ENCODE measurements around the gene MYF5.

DNA sequence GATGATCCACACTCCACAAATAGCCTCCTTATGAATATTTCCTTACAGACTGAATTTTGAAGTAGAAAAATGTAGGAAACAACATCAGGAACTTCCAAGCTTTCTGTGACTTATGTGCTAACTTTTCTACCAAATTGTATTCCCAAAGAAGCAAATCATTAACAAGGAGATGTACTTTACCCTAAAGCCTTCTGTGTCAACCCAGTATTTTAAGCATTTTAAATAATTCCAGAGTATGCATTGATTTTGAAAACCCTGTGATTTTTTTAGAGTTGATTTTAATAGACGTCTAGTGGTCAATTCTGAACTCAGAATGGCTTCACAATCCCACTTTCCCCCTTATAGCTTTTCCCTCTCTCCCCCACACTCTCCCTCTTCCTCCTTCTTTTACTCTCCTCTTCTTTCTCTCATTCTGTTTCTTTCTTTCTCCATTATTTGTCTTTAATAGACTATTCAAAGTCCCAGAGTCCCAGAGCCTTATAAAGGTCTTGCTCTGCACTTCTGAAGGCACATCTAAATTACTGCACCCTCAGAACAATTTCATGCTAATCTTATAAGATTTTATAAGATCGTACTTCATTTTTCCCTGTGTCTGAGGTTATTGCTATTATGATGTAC lies 19.3 kb upstream of the MYF5 start:
- TF ChIP-seq, protein P1, sequence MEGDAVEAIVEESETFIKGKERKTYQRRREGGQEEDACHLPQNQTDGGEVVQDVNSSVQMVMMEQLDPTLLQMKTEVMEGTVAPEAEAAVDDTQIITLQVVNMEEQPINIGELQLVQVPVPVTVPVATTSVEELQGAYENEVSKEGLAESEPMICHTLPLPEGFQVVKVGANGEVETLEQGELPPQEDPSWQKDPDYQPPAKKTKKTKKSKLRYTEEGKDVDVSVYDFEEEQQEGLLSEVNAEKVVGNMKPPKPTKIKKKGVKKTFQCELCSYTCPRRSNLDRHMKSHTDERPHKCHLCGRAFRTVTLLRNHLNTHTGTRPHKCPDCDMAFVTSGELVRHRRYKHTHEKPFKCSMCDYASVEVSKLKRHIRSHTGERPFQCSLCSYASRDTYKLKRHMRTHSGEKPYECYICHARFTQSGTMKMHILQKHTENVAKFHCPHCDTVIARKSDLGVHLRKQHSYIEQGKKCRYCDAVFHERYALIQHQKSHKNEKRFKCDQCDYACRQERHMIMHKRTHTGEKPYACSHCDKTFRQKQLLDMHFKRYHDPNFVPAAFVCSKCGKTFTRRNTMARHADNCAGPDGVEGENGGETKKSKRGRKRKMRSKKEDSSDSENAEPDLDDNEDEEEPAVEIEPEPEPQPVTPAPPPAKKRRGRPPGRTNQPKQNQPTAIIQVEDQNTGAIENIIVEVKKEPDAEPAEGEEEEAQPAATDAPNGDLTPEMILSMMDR (conservative IDR thresholded peaks at IDR 0.05) = no peak
- no peak for TF ChIP-seq ZFX (IDR thresholded peaks at IDR 0.05)

Measured in C4-2B (cell line).